DOHH2 (cell line): Measurements from ENCODE around the gene NEMP1.
"Not testable (repeated sequence)": the region's sequence is repeated elsewhere in the genome, so short reads cannot be mapped to it uniquely, and the experiment has no call there.

Source experiments
- CTCF ChIP-seq: fragments of 200-600 bp; sonication (generic); IDR thresholded peaks from one replicate; pipeline ENCODE4 v1.5.1; 2014; ENCODE audit warnings: antibody characterized with exemption, mild to moderate bottlenecking, low read depth, low read length; ENCODE audit not compliant: poor library complexity, severe bottlenecking
- EZH2phosphoT487 ChIP-seq: fragments of 200-600 bp; sonication (generic); IDR thresholded peaks from 2 replicates; pipeline ENCODE4 v1.6.1; 2017; ENCODE audit warnings: borderline replicate concordance, mild to moderate bottlenecking, antibody characterized with exemption, low read length, moderate library complexity, mixed read lengths

GRCh38 chr12:57018353-57018752, 60.2 kb downstream of the NEMP1 start:
- not testable (repeated sequence) for TF ChIP-seq EZH2phosphoT487, CTCF
